Measurements from ENCODE around the gene PIGQ.

Gene PIGQ

DNA sequence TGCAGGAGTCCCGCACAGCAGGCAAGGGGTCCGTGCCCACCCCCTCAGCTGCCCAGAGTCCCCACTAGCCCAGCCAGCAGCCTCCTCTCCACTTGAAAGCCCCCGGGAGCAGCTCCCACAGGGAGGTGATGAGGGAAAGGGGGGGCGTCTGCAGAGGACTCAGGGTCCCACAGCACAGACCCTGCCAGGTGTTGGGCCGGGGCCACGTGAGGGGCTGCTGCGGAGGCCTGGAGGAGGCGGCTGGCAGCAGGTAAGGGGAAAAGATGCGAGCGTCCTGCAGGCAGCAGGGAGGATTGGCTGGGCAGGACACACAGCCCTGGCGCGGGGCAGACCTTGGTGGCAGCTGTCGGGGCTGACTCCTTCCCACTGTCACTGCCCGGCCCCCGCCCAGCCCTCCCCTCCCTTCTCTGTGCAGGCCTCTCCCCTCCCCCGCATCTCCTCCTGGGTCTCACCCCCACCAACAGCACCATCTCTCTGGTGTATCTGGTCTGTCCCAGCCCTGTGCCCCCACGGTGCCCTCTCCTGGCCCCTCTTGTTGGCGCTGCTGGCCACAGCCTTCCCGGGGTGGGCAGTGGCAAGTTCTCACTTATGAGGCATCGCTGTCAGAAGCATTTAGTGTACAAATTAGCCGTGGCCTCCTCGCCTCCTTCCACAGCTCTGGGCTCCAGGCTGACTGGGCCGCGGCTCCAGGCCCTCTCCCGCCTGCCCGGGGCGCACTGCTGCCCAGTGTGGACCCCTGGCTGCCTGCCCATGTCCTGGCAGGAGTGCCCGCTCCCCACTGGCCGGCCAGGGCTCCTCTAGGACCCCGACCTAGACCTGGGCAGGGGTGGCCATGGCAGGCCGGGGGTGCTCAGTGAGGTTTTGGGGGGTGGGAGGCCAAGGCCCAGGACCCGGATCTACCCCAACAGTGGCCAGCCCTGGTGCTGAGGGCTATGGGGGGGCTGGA, 14.0 kb upstream of the PIGQ start:
- peak; percentile 57 for DNase-seq (ENCODE audit: low spot score)

DNA sequence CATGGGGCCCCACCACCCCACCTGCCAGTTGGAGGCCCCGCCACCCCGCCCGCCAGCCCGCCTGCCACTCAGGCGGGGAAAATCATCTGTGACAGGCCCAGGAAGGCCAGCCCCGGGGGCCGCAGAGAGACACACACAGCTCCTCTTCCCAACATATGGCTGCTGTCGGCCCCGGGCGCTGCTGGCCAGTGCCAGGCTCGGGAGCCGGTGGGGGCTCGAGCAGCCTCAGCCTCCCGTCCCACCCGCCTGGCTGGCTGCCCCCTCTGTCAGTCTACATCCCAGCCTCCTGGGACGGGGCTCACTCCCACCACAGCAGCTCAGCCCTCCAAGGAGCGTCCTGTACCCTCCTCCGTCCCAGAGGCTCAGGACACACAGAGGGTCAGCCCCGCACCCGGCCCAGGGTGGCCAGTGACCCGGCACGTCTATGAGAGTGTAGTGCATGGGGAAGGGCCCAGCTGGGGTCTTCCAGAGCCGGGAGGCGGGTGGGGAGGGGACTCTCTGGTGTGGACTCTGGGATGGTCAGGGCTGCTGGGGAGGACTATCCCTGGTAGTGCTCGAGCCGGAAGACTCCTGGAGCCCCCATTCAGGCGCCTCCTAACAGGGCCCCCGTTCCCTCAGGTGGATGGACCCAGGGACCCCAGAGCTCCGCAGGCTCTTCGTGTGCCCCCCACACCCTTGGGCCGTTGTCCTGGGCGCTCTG, 13.1 kb upstream of the PIGQ start:
- DNase-seq (ENCODE audit: low spot score): peak; percentile 53

DNA sequence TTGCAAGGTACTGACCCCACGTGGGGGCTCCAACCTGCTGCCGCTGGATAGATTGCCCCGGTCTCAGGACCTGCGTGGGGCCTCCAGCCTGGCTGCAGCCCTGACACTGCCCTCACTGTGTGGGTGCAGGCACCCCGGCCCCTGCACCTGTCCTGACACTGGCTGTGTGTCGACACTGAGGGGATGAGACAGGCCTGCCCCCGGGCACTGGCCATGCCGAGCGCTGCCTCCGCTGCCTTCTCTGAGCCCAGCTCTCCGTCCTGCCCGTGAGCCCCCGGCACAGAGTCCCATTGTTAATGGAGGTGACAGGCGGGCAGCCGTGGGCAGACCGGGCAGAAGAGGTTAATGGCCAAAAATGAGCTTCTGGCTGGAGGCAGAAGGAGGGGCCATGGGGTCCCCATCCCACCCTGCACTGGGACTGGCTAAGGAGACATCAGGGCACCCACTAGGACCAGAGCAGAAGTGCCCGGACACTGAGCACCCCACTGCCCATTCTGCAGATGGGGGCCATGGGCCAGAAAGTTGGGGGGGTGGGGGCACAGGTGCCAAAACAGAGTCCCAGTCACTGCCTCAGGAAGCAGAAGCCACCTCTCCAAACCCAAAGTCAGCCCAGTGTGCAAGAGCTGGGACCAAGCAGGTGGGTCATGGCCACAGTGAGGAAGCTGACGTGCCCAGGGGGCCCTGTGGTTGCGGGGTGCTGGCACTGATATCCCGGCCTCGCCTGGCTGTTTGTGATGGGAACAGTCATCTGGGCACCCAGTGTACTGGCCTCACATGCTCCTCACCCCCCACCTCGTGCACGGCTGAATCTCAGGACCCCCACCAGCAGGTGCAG, 12.1 kb upstream of the PIGQ start:
- DNase-seq (ENCODE audit: low spot score): no peak

DNA sequence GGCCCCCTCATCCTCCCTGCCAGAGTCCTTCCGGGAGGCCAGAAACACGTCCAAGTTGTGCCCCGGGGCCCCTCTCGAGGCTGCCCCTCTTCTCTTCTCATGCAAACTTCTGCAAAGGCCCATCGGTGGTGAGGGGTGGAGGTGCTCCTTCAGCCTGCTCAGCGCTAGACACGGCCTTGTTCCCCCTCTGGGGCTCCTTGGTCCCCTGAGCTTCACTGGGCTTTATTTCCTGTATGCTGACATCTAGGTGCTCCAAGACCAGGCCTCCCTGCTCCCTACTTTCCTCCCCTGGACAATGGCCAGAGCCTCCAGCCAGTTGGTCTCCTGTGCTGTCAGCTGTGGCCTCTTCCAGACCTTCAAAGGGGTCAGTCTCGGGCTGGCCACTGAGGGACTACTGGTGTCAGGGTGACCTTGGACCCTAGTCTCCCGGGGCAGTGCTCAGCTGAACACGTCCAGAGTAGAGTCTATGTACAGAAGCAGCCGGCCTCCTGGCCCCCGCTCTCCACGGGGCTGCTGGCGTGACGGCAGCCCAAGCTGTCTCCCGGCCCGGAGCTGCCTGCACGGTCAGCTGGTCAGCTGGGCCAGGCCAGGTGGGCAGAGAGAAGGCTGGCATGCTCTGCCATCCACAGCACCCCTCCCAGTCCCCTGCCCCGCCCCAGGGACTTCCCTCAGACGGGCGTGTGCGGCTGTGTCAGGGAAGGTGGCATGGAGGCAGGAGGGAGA, 11.3 kb upstream of the PIGQ start:
- peak; percentile 90 for DNase-seq (ENCODE audit: low spot score)

DNA sequence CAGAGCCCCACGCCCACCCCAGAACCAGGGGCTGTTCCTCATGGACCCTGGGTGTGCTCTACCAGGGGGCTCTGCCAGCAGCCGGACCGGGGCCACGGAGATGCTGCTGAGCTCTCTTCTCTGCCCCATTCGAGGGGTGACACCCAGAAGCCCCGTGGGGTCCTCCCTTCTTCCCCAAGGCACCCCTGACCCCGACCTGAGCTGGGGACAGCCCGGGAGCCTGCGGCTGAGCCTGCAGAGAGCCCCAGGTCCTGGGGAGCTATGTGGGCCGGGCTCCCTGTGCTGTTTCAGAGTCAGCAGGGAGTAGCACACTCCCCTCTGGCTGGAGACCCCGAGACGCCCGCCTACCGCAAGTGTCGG, 10.8 kb upstream of the PIGQ start:
- no peak for DNase-seq (ENCODE audit: low spot score)

DNA sequence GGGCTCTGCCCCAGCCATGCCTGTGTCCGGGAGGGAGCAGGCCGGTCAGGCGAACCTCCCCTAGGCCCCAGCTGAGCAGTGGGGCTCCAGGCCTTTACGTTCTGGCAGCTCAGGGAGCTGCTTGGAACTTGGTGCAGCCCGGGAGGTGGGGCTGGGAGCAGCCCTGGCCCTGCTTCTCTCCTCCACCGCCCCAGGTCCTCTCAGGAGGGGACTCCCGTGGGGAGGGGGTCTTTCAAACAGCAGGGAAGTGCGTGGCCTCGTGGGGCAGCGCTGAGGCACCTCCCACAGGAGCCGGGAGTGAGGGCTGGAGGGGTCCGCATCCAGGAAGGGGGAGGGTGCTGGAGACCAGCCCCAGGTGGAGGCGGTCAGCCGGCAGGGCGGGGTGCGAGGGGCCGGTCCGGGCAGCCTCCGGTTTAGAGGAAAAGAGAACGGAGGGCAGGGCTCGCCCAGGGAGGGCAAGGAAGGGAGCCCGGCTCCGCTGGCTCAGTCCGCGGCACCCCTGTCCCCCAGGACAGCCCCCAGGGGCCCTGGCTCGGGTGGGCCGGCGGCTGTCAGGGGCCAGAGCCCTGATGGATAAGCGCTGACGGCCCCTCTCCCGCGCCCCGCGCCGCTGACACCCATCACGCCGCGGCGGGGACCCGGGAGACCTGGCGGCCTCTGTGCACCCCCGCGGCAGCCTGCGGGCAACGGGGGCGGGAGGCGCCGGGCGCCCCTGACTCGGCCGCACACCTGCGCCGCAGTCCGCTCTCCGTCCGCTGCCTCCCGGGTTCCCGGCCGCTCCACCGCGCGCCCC, 10.2 kb upstream of the PIGQ start:
- peak; percentile 46 for DNase-seq (ENCODE audit: low spot score)

DNA sequence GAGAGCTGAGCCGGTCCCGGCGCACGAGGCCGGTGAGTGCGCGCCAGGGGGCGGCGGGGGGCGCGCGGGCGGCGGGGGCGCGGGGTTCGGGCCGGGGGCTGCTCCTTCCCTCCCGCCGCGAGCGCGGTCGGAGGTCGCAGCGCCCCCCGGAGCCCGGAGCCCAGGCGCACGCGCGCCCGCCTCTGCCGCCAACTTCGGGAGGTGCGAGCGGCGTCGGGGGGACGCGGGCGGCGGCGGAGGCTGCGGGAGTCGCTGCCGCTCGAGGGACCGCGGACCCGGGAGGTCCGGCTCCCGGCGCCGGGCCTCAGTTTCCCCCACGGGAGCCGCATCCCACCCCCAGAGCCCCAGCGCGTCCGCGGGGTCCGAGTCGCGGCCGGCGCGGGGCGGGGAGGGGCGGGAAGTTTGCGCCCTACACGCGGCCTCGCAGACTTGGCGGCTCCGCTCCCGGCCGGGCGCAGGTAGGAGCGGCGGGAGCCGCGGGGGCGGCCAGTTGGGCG, 9.5 kb upstream of the PIGQ start, which contains the start of gene PRR35:
TSS of gene PRR35 (plus strand) at position 191 of the 497 bp plus-strand sequence. CDS start 2,901 bp downstream, outside the sequence.
- no peak for DNase-seq (ENCODE audit: low spot score)

DNA sequence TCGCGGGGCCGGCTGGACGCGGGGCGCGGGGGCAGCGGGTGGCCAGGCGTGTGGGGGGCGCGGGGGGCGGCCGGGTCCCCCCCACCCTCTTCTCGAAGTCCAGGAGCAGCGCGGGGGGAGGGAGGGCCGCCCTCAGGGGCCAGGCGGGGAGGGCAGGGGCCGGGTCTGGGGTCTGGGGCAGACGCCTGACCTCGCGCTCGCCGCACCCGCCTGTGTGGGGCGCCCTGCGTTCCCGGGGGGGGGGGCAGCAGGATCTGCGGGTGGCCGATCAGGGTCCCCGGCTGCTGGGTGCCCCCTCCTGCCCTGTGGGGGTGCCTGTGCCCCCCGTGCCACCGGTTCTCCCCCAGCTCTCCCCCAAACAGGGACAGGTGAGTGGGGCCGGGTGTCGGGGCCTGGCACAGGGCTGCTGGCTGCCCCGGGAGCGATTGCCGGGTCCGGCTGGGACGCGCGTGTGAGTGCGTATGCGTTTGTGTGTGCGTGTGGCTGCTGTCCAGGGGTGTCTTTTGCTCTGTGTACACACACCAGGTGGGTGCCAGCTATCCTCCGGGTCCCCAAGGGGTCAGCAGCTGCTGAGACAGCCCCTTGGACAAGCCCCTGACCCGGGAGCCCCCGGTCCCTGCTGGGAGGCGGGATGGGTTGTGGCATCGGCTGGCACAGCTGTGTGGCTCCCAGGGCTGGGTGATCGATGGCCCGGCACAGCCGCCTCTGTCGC, 8.9 kb upstream of the PIGQ start:
- no peak for DNase-seq (ENCODE audit: low spot score)

DNA sequence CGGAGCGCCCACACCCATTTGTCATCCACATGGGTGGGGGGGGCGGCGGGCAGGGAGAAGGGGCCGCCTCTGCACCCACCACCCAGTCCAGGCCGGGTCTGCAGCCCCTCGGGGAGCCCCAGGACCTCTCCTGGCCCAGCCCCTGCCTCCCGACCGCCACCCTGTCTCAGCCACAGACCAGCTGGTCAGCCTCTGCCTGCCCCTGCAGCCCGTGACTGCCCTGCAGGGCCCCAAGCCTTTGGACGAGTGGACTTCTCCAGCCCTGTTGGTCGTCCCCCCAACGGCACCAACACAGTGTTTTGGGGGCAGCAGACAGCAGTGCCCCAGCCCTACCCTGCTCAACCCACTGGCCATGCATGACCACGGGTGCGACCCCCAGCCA, 8.4 kb upstream of the PIGQ start:
- no peak for DNase-seq (ENCODE audit: low spot score)

DNA sequence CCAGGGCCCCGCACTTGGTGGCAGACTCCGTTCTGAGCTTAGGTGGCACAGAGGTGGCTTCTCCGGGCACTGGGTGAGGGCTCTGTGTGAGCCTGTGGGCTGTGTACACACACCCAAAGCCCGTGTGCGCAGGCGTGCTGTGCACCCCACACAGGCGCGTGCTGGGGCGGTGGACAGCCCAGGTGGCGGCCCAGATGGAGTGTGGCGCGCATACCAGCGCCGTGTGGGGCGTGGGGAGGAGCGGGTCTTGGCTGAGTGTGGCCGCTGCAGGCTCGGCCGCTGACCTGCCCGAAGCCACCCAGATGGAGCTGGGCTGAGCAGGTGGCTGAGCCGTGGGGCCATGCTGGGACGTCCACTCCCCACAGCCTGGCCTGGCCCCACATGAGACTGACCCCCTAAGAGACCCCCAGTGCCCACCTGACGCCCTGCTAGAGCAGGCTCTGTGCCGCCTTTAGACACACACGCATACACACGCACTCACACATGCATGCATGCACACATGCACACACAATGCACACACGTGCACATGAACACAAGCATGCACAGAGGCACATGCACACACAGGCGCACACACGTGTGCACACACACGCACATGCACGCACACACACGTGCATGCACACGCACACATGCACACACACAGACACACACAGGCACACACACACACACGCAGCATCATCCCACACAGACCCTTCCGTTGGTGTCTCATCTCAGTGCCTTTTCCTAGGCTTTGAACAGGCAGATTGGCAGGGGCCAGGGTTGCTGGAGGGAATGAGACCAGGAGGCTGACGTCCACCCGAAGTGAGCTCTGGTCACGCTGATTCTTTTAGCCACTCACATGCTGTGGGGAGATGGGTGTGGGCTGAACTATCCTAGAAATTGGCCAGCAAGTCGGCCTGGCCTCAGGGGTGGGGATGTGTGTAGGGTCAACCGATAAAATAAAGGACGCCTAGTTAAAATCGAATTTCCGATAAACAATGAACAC, 7.5 kb upstream of the PIGQ start:
- DNase-seq (ENCODE audit: low spot score): peak; percentile 85

DNA sequence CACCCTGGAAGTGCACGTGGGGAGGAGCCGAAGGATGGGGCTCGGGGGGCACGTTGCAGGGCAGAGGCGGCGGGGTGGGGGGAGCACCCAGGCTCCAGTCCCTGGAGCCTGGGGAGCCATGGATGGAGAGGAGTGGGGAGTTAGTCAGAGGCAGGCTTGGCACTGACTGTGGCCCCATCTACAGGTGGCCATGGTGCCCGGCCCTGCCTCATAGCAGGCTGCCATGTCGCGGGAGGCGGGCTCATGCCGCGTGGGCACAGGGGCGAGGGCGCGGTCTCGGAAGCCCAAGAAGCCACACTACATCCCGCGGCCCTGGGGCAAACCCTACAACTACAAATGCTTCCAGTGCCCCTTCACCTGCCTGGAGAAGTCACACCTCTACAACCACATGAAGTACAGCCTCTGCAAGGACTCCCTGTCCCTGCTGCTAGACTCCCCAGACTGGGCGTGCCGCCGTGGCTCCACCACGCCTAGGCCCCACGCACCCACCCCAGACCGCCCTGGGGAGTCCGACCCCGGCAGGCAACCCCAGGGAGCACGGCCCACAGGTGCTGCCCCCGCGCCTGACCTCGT, 6.6 kb upstream of the PIGQ start:
- DNase-seq (ENCODE audit: low spot score): no peak

DNA sequence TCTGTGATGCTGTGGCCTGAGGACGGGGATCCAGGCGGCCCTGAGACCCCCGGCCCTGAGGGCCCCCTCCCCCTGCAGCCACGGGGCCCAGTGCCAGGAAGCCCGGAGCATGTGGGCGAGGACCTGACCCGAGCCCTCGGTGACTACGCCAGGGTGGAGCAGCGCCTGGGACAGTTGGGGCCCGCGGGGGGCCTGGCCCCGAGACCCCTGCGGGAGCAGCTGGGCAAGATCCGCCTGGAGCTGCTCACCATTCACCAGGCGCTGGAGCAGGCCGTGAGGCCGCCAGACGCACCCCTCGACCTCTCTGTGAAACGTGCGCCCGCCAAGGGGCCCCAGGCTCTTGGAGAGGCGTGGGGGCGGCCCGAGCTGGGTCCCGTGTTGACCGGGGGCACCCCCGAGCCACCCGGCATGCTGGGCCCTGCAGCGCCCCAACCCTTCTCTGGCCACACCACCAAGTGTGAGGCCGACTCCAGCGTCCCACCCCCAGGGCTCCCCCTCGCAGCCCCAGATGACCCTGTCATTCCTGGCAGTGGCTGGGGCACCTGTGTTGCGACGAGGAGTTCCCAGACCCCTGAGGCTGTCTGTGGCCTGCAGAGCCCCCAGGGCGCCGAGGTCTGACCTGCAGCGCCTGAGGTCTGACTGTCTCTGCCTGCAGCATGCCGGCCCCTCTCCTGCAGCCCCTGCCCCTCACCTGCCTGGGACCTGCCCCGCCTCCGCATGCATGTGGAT, 4.9 kb upstream of the PIGQ start:
- DNase-seq (ENCODE audit: low spot score): no peak

DNA sequence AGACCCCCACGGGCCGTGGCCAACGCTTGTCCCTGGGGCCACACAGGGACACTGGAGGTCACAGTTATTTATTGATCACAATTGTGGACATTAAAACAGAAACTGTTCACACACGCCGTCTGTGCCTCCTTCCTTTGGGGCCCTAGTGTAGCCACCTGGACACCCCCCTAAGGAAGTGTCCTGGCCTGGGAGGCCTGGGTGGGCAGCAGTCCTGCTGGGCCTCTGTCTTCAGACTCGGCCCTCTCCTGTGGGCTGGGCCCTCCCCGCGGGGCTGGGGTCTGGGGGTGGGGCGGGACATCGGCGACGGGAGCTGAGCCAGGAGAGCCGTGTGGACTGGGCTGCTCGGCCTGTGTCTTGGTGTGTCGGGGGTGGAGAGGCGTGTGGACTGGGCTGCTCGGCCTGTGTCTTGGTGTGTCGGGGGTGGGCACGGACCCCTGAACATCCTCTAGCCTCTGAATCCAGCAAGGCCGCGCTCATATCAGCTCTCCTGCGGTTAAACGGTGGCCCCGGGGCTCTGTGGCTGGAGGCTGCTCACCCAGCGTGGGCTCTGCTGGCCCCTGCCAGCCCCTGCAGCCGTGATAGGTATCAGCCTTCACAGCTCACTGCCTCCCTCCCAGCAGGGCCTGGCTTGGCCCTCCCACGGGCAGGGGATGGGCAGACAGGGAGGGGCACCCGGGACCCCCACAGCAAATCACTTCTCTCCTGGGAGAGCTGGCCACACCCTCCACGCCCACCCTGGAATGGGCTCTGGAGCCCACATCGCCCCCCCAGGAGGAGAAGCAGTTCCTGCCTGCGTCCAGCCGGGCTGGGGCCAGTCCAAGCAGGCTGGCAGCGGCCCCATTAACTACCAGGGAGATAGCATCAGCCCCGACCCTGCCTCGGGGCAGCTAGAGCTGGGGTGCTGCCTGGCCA, 4.1 kb upstream of the PIGQ start:
- DNase-seq (ENCODE audit: low spot score): no peak

DNA sequence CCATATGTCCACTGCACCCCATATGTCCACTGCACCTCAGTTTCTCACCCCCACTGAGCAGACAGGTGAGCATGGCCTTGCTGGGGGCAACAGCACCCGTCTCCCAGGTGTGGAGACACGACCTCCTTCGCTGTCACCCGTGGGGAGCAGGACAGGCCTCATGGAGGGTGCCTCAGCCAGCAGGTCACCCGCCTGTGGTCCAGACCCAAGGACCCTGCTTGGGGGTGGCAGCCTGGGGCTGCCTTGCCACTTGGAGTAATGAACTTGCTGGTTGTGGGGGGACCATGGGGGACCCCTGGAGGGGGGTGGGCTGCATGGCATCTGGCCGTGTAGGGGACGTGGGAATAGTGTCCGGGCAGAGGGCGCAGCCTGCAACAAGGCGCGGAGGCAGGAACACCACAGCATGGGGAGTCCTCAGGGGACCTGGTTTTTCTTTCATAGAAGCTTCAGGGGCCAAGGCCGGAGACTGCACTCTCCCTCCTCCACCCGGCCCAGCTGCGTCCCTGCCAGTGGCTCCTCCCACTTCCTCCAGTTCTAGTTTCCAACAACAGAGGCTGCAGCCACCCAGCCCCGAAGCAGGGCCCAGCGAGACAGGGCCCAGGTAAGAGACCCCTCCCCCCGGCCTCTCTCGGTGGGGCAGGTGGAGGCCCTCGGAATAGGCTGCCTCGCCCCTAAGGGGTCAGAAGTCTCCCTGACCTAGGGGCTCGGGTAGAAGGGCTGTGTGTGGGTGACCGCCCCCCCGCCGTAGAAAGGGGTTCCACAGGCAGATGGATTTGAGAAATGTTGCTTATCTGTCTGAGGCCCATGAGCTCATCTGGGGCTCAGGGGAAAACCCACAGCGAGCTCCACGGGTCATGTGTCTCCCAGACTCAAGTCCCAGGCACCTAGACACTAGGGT, 3.0 kb upstream of the PIGQ start, which contains the start of gene NHLRC4:
TSS of gene NHLRC4 (plus strand) at position 531 of the 898 bp plus-strand sequence. CDS start 1,043 bp downstream, outside the sequence.
- peak; percentile 51 for DNase-seq (ENCODE audit: low spot score)

All from cerebellar cortex (tissue), 1 donor.